ENCODE results near the gene SLC39A13. TPM values are rescaled to one million over a fixed set of nuclear protein-coding genes. Genes with fewer than 3 reads are reported as not detected.

SLC39A13 gene
- polyA plus RNA-seq, 3 donors = 4.8 to 27.4 (median 5.9) TPM

DNA sequence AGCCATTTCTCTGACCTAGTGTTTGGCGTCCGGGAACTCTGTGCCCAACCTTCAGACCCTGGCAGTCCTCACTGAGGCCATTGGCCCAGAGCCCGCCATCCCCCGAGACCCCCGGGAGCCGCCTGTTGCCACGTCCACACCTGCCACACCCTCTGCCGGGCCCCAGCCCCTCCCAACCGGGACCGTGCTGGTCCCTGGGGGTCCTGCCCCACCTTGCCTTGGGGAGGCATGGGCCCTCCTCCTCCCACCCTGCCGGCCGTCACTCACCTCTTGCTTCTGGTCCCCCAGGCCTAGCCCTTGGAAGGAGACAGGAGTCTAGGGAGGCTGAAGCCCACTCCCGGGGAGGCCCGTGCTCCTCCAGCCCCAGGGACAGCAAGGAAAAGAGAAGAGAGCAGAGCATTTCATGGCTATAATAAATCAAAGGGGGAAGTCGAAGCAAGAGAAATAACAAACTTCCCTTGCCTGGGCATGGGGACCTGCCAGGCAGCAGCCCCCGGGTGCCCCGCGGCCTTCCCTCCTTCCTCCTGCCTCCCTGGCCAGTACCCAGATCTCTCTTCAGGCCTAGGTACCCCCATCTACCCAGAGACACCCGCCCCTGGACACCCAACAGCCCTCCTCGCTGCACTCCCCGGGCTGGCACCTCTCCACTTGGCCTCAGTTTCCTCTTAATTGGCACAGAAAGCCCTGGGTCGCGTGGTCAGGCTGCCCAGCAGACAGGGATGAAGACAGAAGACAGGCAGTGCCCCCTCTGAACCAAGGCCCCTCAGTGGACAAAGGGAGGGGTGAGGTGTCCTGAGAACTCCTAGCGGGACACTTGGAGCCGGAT lies 13.0 kb upstream of the SLC39A13 start:
- peak overlapping the region; percentile 98 to 100 for H3K27ac ChIP-seq (ENCODE audit: low read depth in 1 of 2, low read length in 2 of 2)
- H3K36me3 ChIP-seq (replicated peaks in 1 of 2; ENCODE audit: control insufficient read depth in 1 of 2, insufficient read depth in 2 of 2, low read length in 2 of 2) = no peaks in the 10 kb centered on the region
- peak overlapping the region; percentile 26 to 65 (median 51) for H3K4me3 ChIP-seq (replicated peaks in 1 of 3; ENCODE audit: low read depth in 2 of 3, low read length in 3 of 3)
- Mint-ChIP-seq H3K36me3 (peaks cover 6 to 32% of the 10 kb centered on the region in 2 donors), H3K4me3 (peak overlapping the region; percentile 80 to 94), H3K27me3 (ENCODE audit: low read depth in 3 of 3) (no peaks in the 10 kb centered on the region), H3K4me1 (peaks cover 66% of the 10 kb centered on the region), H3K27ac (peak overlapping the region; percentile 99 to 100 (median 100)), H3K9me3 (peaks cover 0 to 2% (median 0%) of the 10 kb centered on the region in 7 donors)
- no peaks in the 10 kb centered on the region for H3K9me3 ChIP-seq (replicated peaks in 1 of 2; ENCODE audit: control insufficient read depth in 1 of 2, insufficient read depth in 1 of 2, low read length in 2 of 2)
- no peaks in the 10 kb centered on the region for H3K27me3 ChIP-seq (ENCODE audit: control insufficient read depth in 2 of 2, insufficient read depth in 2 of 2, low read length in 2 of 2)
- peak overlapping the region; percentile 99 for H3K9ac ChIP-seq (ENCODE audit: insufficient read depth, low read length, poor library complexity, severe bottlenecking)
- intact Hi-C loops (cut with micrococcal nuclease) = no loop called here
- TF ChIP-seq, protein P1, sequence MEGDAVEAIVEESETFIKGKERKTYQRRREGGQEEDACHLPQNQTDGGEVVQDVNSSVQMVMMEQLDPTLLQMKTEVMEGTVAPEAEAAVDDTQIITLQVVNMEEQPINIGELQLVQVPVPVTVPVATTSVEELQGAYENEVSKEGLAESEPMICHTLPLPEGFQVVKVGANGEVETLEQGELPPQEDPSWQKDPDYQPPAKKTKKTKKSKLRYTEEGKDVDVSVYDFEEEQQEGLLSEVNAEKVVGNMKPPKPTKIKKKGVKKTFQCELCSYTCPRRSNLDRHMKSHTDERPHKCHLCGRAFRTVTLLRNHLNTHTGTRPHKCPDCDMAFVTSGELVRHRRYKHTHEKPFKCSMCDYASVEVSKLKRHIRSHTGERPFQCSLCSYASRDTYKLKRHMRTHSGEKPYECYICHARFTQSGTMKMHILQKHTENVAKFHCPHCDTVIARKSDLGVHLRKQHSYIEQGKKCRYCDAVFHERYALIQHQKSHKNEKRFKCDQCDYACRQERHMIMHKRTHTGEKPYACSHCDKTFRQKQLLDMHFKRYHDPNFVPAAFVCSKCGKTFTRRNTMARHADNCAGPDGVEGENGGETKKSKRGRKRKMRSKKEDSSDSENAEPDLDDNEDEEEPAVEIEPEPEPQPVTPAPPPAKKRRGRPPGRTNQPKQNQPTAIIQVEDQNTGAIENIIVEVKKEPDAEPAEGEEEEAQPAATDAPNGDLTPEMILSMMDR (IDR thresholded peaks at IDR 0.05) = no peak
- 2% methylated on average over 19 of the region's 25 CpGs for WGBS (ENCODE audit: insufficient coverage)
- H2AFZ ChIP-seq (ENCODE audit: insufficient read depth, low read depth, low read length, poor library complexity, severe bottlenecking) = no peak overlapping the region
- H3K4me2 ChIP-seq (replicated peaks; ENCODE audit: extremely low read depth, low read length, poor library complexity, severe bottlenecking) = peak overlapping the region; percentile 79
- peaks cover 61% of the 10 kb centered on the region for H3K79me2 ChIP-seq (ENCODE audit: insufficient read depth, low read length)
- peak in 2 of 3 donors; percentile 45 to 67 for DNase-seq
- H4K20me1 ChIP-seq (ENCODE audit: insufficient read depth, low read length) = no peaks in the 10 kb centered on the region
- peaks cover 73 to 80% of the 10 kb centered on the region in 2 donors for H3K4me1 ChIP-seq (ENCODE audit: control insufficient read depth in 1 of 2, insufficient read depth in 2 of 2, low read length in 2 of 2)

DNA sequence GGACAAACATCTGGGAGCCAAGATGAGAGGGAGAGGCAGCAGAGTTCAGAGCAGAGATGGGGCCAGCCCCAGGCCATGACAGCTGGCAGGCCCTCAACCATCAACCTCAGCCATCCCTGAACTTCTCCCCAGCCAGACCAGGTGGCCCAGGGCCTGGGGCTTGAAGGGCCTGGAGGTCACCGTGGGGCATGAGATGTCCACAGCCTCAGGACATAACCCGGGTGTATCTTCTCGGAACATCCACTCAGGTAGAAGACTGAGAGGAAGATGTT lies 12.4 kb upstream of the SLC39A13 start:
- TF ChIP-seq, protein P1 (IDR thresholded peaks at IDR 0.05) = no peak
- Histone ChIP-seq H4K20me1 (ENCODE audit: insufficient read depth, low read length) (no peaks in the 10 kb centered on the region), H3K9me3 (replicated peaks in 1 of 2; ENCODE audit: control insufficient read depth in 1 of 2, insufficient read depth in 1 of 2, low read length in 2 of 2) (no peaks in the 10 kb centered on the region), H3K4me2 (replicated peaks; ENCODE audit: extremely low read depth, low read length, poor library complexity, severe bottlenecking) (peak overlapping the region; percentile 79), H3K79me2 (ENCODE audit: insufficient read depth, low read length) (peaks cover 55% of the 10 kb centered on the region), H3K4me1 (ENCODE audit: control insufficient read depth in 1 of 2, insufficient read depth in 2 of 2, low read length in 2 of 2) (peaks cover 73 to 80% of the 10 kb centered on the region in 2 donors), H3K27me3 (ENCODE audit: control insufficient read depth in 2 of 2, insufficient read depth in 2 of 2, low read length in 2 of 2) (no peaks in the 10 kb centered on the region), H3K36me3 (replicated peaks in 1 of 2; ENCODE audit: control insufficient read depth in 1 of 2, insufficient read depth in 2 of 2, low read length in 2 of 2) (no peaks in the 10 kb centered on the region), H3K4me3 (replicated peaks in 1 of 3; ENCODE audit: low read depth in 2 of 3, low read length in 3 of 3) (peak overlapping the region in 1 of 3 experiments; percentile 65), H3K27ac (ENCODE audit: low read depth in 1 of 2, low read length in 2 of 2) (peak overlapping the region; percentile 98 to 100), H3K9ac (ENCODE audit: insufficient read depth, low read length, poor library complexity, severe bottlenecking) (peak overlapping the region; percentile 99), H2AFZ (ENCODE audit: insufficient read depth, low read depth, low read length, poor library complexity, severe bottlenecking) (no peak overlapping the region)
- WGBS (ENCODE audit: insufficient coverage) = no CpG with 5 or more reads among the region's 3 CpGs
- H3K4me3 Mint-ChIP-seq = peak overlapping the region; percentile 80 to 94
- no peak for DNase-seq
- peak overlapping the region; percentile 99 to 100 (median 100) for H3K27ac Mint-ChIP-seq
- H3K36me3 Mint-ChIP-seq = peaks cover 6 to 28% of the 10 kb centered on the region in 2 donors
- peaks cover 0 to 2% (median 0%) of the 10 kb centered on the region in 7 donors for H3K9me3 Mint-ChIP-seq
- no peaks in the 10 kb centered on the region for H3K27me3 Mint-ChIP-seq (ENCODE audit: low read depth in 3 of 3)
- H3K4me1 Mint-ChIP-seq = peaks cover 66% of the 10 kb centered on the region
- intact Hi-C loops (cut with micrococcal nuclease) = no loop called here
